ENCODE measurements around the gene KCNIP4.

Gene KCNIP4

GRCh38 chr4:21012851-21013331, 935.7 kb downstream of the KCNIP4 start:
- no peak for DNase-seq

- no peak for DNase-seq
Observed at GRCh38 chr4:21011106-21011505, 937.5 kb downstream of the KCNIP4 start.

GRCh38 chr4:21009956-21010355, 938.6 kb downstream of the KCNIP4 start:
- no peak for DNase-seq

GRCh38 chr4:21005647-21006046, 942.9 kb downstream of the KCNIP4 start:
- DNase-seq = no peak

- no peak for DNase-seq
Observed at GRCh38 chr4:21002976-21003375, 945.6 kb downstream of the KCNIP4 start.

GRCh38 chr4:21002286-21002685, 946.3 kb downstream of the KCNIP4 start:
- DNase-seq = no peak

GRCh38 chr4:21001490-21001889, 947.1 kb downstream of the KCNIP4 start:
- no peak for DNase-seq

- no peak for DNase-seq
Observed at GRCh38 chr4:20997886-20998285, 950.7 kb downstream of the KCNIP4 start.

- DNase-seq = no peak
Observed at GRCh38 chr4:20995610-20996009, 953.0 kb downstream of the KCNIP4 start.

GRCh38 chr4:20995015-20995414, 953.6 kb downstream of the KCNIP4 start:
- DNase-seq = no peak

- DNase-seq = peak in 1 of 2 donors; percentile 29
Observed at GRCh38 chr4:20992002-20992401, 956.6 kb downstream of the KCNIP4 start.

GRCh38 chr4:20987191-20987590, 961.4 kb downstream of the KCNIP4 start:
- DNase-seq = no peak

GRCh38 chr4:20984576-20984836, 964.1 kb downstream of the KCNIP4 start:
- DNase-seq = no peak

- DNase-seq = no peak
Observed at GRCh38 chr4:20983763-20984575, 964.6 kb downstream of the KCNIP4 start.

- DNase-seq = no peak
Observed at GRCh38 chr4:20982544-20982943, 966.0 kb downstream of the KCNIP4 start.

- DNase-seq = no peak
Observed at GRCh38 chr4:20960291-20960690, 988.3 kb downstream of the KCNIP4 start.

GRCh38 chr4:20954541-20954940, 994.0 kb downstream of the KCNIP4 start:
- DNase-seq = no peak

- no peak for DNase-seq
Observed at GRCh38 chr4:20944961-20945360, 1003.6 kb downstream of the KCNIP4 start.

GRCh38 chr4:20944451-20944850, 1004.1 kb downstream of the KCNIP4 start:
- no peak for DNase-seq

- no peak for DNase-seq
Observed at GRCh38 chr4:20938204-20938603, 1010.4 kb downstream of the KCNIP4 start.

- no peak for DNase-seq
Observed at GRCh38 chr4:20926529-20926928, 1022.0 kb downstream of the KCNIP4 start.

GRCh38 chr4:20925176-20925575, 1023.4 kb downstream of the KCNIP4 start:
- no peak for DNase-seq

GRCh38 chr4:20922962-20923361, 1025.6 kb downstream of the KCNIP4 start:
- no peak for DNase-seq

- DNase-seq = no peak
Observed at GRCh38 chr4:20916106-20916505, 1032.5 kb downstream of the KCNIP4 start.

- DNase-seq = no peak
Observed at GRCh38 chr4:20904966-20905365, 1043.6 kb downstream of the KCNIP4 start.
